Fibroblast of pulmonary artery (primary cell): ENCODE results near the gene SERPINA4.
A peak's percentile ranks its signal among the peaks of the same experiment; 100 is the strongest.

Source experiments
- DNase-seq: peaks from one replicate; pipeline ENCODE4 v3.0.0-alpha.2; 2010; ENCODE audit warnings: low read depth
- H3K4me3 ChIP-seq: replicated peaks from 2 replicates; pipeline ENCODE4 v1.5.1; 2011; ENCODE audit warnings: low read depth, mild to moderate bottlenecking, control low read depth, low read length, moderate library complexity
- CTCF ChIP-seq: IDR thresholded peaks from 2 replicates; pipeline ENCODE4 v1.5.1; 2011; ENCODE audit warnings: mild to moderate bottlenecking, control low read depth, low read length, inconsistent platforms; ENCODE audit errors: missing control alignments

Gene SERPINA4

DNA sequence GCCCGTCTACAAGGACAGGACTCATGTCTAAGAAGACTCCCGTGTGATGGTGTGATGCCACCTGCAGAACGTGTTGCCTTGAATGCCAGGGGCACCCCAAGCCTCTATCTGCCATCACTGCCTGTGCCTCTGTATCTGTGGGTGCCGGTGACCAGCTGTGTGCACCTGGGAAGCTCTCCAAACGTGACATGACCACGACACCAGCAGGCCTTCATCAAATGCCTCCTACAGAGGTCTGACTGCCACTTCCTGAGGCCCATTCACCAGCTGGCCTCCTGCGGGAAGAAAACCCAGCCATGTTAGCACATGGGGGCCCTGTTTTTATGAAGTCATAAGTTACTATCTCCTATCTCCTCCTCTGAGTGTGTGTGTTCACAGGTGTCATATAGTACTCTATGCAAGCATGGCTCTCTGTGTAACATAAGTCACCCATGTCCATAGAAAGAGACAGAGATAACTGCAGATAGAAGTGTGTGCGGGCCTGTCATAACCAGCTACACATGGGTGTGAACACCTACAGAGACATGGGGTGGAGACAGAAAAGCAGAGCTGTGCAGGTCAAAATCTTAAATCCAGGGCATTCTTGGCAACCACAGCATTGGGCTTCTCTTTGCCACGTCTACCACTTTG lies 18.3 kb upstream of the SERPINA4 start:
- H3K4me3 ChIP-seq = no peak overlapping the region
- no peak for TF ChIP-seq CTCF
- DNase-seq = peak; percentile 11

GRCh38 chr14:94543449-94544124 lies 17.7 kb upstream of the SERPINA4 start:
- TF ChIP-seq CTCF = no peak
- H3K4me3 ChIP-seq = no peak overlapping the region
- no peak for DNase-seq

DNA sequence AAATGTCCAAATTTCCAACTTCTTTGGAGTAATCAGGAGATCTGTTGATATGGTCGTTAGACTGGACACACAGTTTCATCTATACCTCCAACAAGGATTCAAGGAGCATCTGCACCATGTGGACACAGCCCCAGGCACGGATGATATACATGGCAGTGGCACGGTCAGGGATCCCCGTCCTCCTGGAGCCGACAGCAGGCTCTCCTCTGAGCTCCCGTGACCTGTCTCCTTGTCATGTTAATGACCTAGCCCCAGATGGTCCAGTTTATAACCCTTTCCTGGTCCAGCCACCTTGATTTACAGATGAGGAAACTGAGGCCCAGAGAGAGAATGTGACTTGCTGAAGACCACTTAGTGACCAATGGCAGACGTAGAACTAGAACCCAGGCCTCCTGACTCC lies 16.5 kb upstream of the SERPINA4 start:
- no peak for DNase-seq
- H3K4me3 ChIP-seq = no peak overlapping the region
- no peak for TF ChIP-seq CTCF

DNA sequence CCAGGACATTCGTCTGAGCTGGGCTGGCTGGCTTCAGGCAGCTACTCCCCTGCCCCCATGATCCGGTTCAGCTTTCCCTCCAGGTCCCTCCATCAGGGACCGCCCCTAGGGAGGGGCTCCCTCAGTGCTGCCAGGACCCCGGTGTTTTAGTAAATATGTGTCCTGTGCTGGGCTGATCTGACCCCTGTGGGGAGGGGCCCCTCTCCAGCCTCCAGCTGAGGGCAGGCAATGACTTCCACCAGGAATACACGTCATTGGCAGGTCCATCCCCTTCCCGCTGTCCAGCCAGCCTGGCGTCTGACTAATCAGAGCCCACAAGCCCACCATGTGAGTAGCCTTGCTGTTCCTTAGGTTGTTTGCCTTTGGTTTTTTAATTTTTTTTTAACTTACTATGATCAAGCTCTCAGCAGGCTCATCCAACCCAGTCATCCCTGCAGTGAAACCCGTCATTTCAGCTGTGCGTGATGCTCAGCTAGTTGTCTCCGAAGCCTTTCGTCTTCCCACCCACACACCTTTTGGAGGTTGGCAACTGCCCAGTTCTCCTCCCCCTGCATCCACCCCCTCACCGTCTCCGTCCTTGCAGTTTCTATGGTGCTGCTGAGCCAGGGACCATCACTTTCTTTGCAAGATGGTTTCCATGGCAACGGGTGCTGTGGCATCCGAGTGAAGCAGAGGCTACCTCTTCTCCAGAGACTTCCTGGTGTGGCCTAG lies 16.0 kb upstream of the SERPINA4 start:
- peak; percentile 17 for DNase-seq
- H3K4me3 ChIP-seq = no peak overlapping the region
- TF ChIP-seq CTCF = no peak

DNA sequence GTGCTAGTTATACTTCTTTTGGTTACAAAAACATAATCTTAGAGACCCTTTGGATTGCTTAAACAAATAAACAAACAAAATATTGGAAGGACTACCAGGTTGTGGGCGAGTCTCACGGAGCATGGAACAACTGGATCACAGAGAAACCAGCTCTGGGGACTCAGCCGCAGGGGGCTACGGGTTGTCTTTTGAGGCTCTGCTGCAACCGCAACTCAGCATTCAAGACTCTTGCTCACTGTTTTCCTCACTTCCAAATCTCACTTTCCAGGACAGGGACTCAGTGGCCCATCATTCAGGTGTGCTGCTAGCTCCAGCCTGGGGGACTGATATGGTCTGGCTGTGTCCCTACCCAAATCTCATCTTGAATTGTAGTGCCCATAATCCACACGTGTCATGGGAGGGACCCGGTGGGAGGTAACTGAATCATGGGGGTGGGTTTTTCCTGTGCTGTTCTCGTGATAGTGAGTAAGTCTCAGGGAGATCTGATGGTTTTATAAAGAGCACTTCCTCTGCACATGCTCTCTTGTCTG lies 14.0 kb upstream of the SERPINA4 start:
- DNase-seq = no peak
- H3K4me3 ChIP-seq = no peak overlapping the region
- no peak for TF ChIP-seq CTCF

GRCh38 chr14:94547726-94548125 lies 13.5 kb upstream of the SERPINA4 start:
- H3K4me3 ChIP-seq = no peak overlapping the region
- DNase-seq = no peak
- TF ChIP-seq CTCF = no peak
